Fibroblast of lung (primary cell): ENCODE measurements around the gene DIPK2B. TPM values are rescaled to one million over a fixed set of nuclear protein-coding genes. Genes with fewer than 3 reads are reported as not detected.
A peak's percentile ranks its signal among the peaks of the same experiment; 100 is the strongest.

Source experiments
- DNase-seq, 2 donors: peaks; one replicate each; pipeline versions ENCODE4 v3.0.0 to v3.0.0-alpha.2; 2010; ENCODE audit warnings: low read depth in 2 of 2
- H2AFZ ChIP-seq: 2 replicates; pipeline ENCODE4 v1.5.1; 2012; ENCODE audit warnings: low read length, control low read depth, inconsistent platforms
- H3K27ac ChIP-seq: 2 replicates; pipeline ENCODE4 v1.5.1; 2011; ENCODE audit warnings: low read length, control low read depth; ENCODE audit not compliant: insufficient read depth
- H3K27me3 ChIP-seq: 2 replicates; pipeline ENCODE4 v1.5.1; 2011; ENCODE audit warnings: mild to moderate bottlenecking, low read length; ENCODE audit not compliant: control insufficient read depth, insufficient read depth
- H3K36me3 ChIP-seq: 2 replicates; pipeline ENCODE4 v1.5.1; 2011; ENCODE audit warnings: low read length; ENCODE audit not compliant: control insufficient read depth, insufficient read depth
- H3K4me1 ChIP-seq: 2 replicates; pipeline ENCODE4 v1.5.1; 2011; ENCODE audit warnings: low read length; ENCODE audit not compliant: control insufficient read depth, insufficient read depth; ENCODE audit errors: extremely low read depth
- H3K4me2 ChIP-seq: 2 replicates; pipeline ENCODE4 v1.5.1; 2011; ENCODE audit warnings: low read length, control low read depth; ENCODE audit not compliant: insufficient read depth; ENCODE audit errors: extremely low read depth
- H3K4me3 ChIP-seq, 4 experiments: fragments of 200-600 bp in 1 of 4; sonication (generic) in 1 of 4; replicated peaks in 1 of 4; 2 replicates each; pipeline ENCODE4 v1.5.1; 2011 to 2016; ENCODE audit warnings: low read length in 4 of 4, low read depth in 3 of 4, mild to moderate bottlenecking in 3 of 4, control low read depth in 2 of 4, inconsistent platforms in 1 of 4, mixed read lengths in 1 of 4; ENCODE audit not compliant: insufficient read depth in 1 of 4; ENCODE audit errors: control extremely low read depth in 1 of 4
- H3K79me2 ChIP-seq: 2 replicates; pipeline ENCODE4 v1.5.1; 2012; ENCODE audit warnings: mild to moderate bottlenecking, low read length, inconsistent platforms; ENCODE audit not compliant: control insufficient read depth, insufficient read depth
- H3K9ac ChIP-seq: 2 replicates; pipeline ENCODE4 v1.5.1; 2011; ENCODE audit warnings: mild to moderate bottlenecking, low read length, control low read depth; ENCODE audit not compliant: insufficient read depth
- H3K9me3 ChIP-seq: 2 replicates; pipeline ENCODE4 v1.5.1; 2012; ENCODE audit warnings: low read depth, low read length; ENCODE audit not compliant: control insufficient read depth, insufficient read depth
- H4K20me1 ChIP-seq: 2 replicates; pipeline ENCODE4 v1.5.1; 2011; ENCODE audit warnings: low read length; ENCODE audit not compliant: control insufficient read depth, insufficient read depth; ENCODE audit errors: extremely low read depth
- EZH2 ChIP-seq: IDR thresholded peaks from 2 replicates; pipeline ENCODE4 v1.5.1; 2012; ENCODE audit warnings: low read length, control low read depth, mild to moderate bottlenecking; ENCODE audit errors: missing control alignments
- polyA plus RNA-seq, 2 donors: library from polyadenylated mRNA; depleted of rRNA in 1 of 2; stranded (reverse) in 1 of 2; unstranded in 1 of 2; fragments of >200 nt; gene quantifications; 2 replicates each; pipeline ENCODE4 v1.2.1, GENCODE V29; 2011 to 2012; ENCODE audit warnings: missing spikeins in 1 of 2
- total RNA-seq: library from RNA; depleted of rRNA; stranded (reverse); fragments of >200 nt; gene quantifications from 2 replicates; pipeline ENCODE4 v1.2.1, GENCODE V29; 2014
- TF ChIP-seq, protein P1 (sequence below), 2 donors: IDR thresholded peaks in 1 of 2; conservative IDR thresholded peaks in 1 of 2; 1 replicate in 1 of 2; 2 replicates in 1 of 2; pipeline ENCODE4 v1.5.1; 2011 to 2012; ENCODE audit warnings: low read length in 2 of 2, control low read depth in 1 of 2, inconsistent platforms in 1 of 2, low read depth in 1 of 2, mild to moderate bottlenecking in 1 of 2

The DIPK2B gene
- total and polyA plus RNA-seq, 2 donors (not counting 1 experiment from before 2014, with no cell fraction given) = not detected

DNA sequence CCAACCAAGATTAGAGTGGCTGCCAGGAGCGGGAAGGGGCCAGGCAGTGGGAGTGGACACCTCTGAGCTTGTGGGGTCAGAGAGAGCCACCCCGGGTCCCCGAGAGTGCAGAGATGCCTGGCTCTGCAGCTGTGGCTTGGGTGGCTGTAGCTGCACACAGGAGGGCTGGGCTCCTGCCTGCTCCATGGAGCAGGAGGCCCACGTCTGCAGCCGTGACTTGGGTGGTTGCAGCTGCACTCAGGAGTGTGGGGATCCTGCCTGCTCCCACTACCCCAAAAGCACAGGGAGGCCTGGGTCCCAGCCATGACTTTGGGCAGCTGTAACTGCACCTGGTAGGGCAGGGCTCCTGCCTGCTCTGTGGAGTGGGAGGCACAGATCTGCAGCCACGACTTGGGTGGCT, 28.7 kb upstream of the DIPK2B start:
- TF ChIP-seq, protein P1, sequence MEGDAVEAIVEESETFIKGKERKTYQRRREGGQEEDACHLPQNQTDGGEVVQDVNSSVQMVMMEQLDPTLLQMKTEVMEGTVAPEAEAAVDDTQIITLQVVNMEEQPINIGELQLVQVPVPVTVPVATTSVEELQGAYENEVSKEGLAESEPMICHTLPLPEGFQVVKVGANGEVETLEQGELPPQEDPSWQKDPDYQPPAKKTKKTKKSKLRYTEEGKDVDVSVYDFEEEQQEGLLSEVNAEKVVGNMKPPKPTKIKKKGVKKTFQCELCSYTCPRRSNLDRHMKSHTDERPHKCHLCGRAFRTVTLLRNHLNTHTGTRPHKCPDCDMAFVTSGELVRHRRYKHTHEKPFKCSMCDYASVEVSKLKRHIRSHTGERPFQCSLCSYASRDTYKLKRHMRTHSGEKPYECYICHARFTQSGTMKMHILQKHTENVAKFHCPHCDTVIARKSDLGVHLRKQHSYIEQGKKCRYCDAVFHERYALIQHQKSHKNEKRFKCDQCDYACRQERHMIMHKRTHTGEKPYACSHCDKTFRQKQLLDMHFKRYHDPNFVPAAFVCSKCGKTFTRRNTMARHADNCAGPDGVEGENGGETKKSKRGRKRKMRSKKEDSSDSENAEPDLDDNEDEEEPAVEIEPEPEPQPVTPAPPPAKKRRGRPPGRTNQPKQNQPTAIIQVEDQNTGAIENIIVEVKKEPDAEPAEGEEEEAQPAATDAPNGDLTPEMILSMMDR (conservative IDR thresholded peaks at IDR 0.05 in 1 of 2, IDR thresholded peaks at IDR 0.05 in 1 of 2; ENCODE audit: low read depth in 1 of 2, low read length in 2 of 2) = no peak
- no peak for TF ChIP-seq EZH2
- H3K79me2 ChIP-seq = no peaks in the 10 kb centered on the region
- no peaks in the 10 kb centered on the region for H3K9me3 ChIP-seq
- no peak overlapping the region for H2AFZ ChIP-seq
- no peak overlapping the region for H3K4me2 ChIP-seq
- H4K20me1 ChIP-seq = no peaks in the 10 kb centered on the region
- H3K9ac ChIP-seq = no peak overlapping the region
- no peaks in the 10 kb centered on the region for H3K27me3 ChIP-seq
- no peak for DNase-seq
- H3K4me1 ChIP-seq = no peaks in the 10 kb centered on the region
- H3K27ac ChIP-seq = no peak overlapping the region
- no peaks in the 10 kb centered on the region for H3K36me3 ChIP-seq
- no peak overlapping the region for H3K4me3 ChIP-seq

DNA sequence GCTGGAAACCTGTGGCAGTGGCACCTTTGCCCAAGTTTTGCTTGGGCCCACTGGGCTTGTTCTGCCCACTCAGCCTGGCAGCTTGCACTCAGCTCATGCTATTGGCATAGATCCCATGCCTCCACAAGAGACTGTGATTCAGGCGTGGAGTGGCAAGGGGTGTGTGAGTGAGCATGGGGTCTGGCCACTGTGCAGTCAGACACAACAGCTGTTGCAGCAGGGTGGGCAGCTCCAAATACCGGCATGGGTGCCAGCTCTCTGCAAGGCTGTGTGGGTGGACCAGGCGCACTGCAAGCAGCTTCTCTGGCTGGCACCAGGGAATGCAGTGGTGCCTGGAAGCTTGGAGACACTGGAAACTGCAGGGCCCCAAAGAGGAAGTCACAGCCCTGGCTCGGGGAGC, 27.4 kb upstream of the DIPK2B start:
- H3K9me3 ChIP-seq = no peaks in the 10 kb centered on the region
- H3K79me2 ChIP-seq = no peaks in the 10 kb centered on the region
- no peaks in the 10 kb centered on the region for H4K20me1 ChIP-seq
- no peaks in the 10 kb centered on the region for H3K36me3 ChIP-seq
- no peak for DNase-seq
- no peak overlapping the region for H3K9ac ChIP-seq
- no peaks in the 10 kb centered on the region for H3K4me1 ChIP-seq
- no peaks in the 10 kb centered on the region for H3K27me3 ChIP-seq
- no peak overlapping the region for H2AFZ ChIP-seq
- no peak overlapping the region for H3K4me2 ChIP-seq
- no peak overlapping the region for H3K4me3 ChIP-seq
- H3K27ac ChIP-seq = no peak overlapping the region
- TF ChIP-seq, protein P1 (conservative IDR thresholded peaks at IDR 0.05 in 1 of 2, IDR thresholded peaks at IDR 0.05 in 1 of 2; ENCODE audit: low read depth in 1 of 2, low read length in 2 of 2) = no peak
- TF ChIP-seq EZH2 = no peak

- DNase-seq = peak in 1 of 2 donors; percentile 6
- no peak overlapping the region for H3K4me3 ChIP-seq
- H3K36me3 ChIP-seq = no peaks in the 10 kb centered on the region
Observed at GRCh38 chrX:45208121-45208856, 7.6 kb upstream of the DIPK2B start.

More at GRCh38 chrX:45208121-45208856, 7.6 kb upstream of the DIPK2B start:
- Histone ChIP-seq H3K4me1 (no peaks in the 10 kb centered on the region), H3K27me3 (no peaks in the 10 kb centered on the region), H3K9me3 (no peaks in the 10 kb centered on the region), H3K4me2 (no peak overlapping the region), H2AFZ (no peak overlapping the region), H3K79me2 (no peaks in the 10 kb centered on the region), H3K27ac (no peak overlapping the region), H3K9ac (no peak overlapping the region), H4K20me1 (no peaks in the 10 kb centered on the region)
- TF ChIP-seq, protein P1 (conservative IDR thresholded peaks at IDR 0.05 in 1 of 2, IDR thresholded peaks at IDR 0.05 in 1 of 2; ENCODE audit: low read depth in 1 of 2, low read length in 2 of 2) = no peak
- TF ChIP-seq EZH2 = no peak
